DOHH2 (cell line): Measurements from ENCODE around the gene PPP1R36.
"Not testable (repeated sequence)": the region's sequence is repeated elsewhere in the genome, so short reads cannot be mapped to it uniquely, and the experiment has no call there.

ENCODE experiments used
- H3F3A ChIP-seq: fragments of 200-600 bp; sonication (generic), shearing (Covaris generic); 2 replicates; pipeline ENCODE4 v1.6.0; 2016; ENCODE audit warnings: antibody characterized with exemption, mild to moderate bottlenecking; ENCODE audit not compliant: control insufficient read depth, insufficient read depth
- H3K27ac ChIP-seq: fragments of 200-600 bp; sonication (generic); 2 replicates; pipeline ENCODE4 v1.5.1; 2014; ENCODE audit warnings: low read depth, mild to moderate bottlenecking, low read length, moderate library complexity
- H3K27me3 ChIP-seq: fragments of 200-600 bp; sonication (generic); 2 replicates; pipeline ENCODE4 v1.6.1; 2014; ENCODE audit warnings: mild to moderate bottlenecking, low read length, mixed read lengths; ENCODE audit not compliant: control insufficient read depth
- H3K36me3 ChIP-seq: fragments of 200-600 bp; sonication (generic); 2 replicates; pipeline ENCODE4 v1.6.1; 2014; ENCODE audit warnings: mild to moderate bottlenecking, low read length, moderate library complexity, mixed read lengths; ENCODE audit not compliant: control insufficient read depth
- H3K4me1 ChIP-seq: fragments of 200-600 bp; sonication (generic); 2 replicates; pipeline ENCODE4 v1.6.1; 2014; ENCODE audit warnings: mild to moderate bottlenecking, low read length, mixed read lengths; ENCODE audit not compliant: control insufficient read depth
- H3K4me2 ChIP-seq: fragments of 200-600 bp; sonication (generic); 2 replicates; pipeline ENCODE4 v1.6.0; 2014; ENCODE audit warnings: mild to moderate bottlenecking, low read length, moderate library complexity
- H3K4me3 ChIP-seq: fragments of 200-600 bp; sonication (generic); 2 replicates; pipeline ENCODE4 v1.5.1; 2014; ENCODE audit warnings: mild to moderate bottlenecking, low read length, mixed read lengths
- H3K79me2 ChIP-seq: fragments of 200-600 bp; sonication (generic); 2 replicates; pipeline ENCODE4 v1.6.1; 2014; ENCODE audit warnings: mild to moderate bottlenecking, low read length, mixed read lengths; ENCODE audit not compliant: control insufficient read depth
- H3K9me2 ChIP-seq: fragments of 200-600 bp; sonication (generic); replicated peaks from 2 replicates; pipeline ENCODE4 v1.6.1; 2014; ENCODE audit warnings: mild to moderate bottlenecking, low read length, mixed read lengths; ENCODE audit not compliant: control insufficient read depth
- H3K9me3 ChIP-seq: fragments of 200-600 bp; sonication (generic); 2 replicates; pipeline ENCODE4 v1.6.1; 2014; ENCODE audit warnings: antibody characterized with exemption, low read length, mixed read lengths; ENCODE audit not compliant: control insufficient read depth, insufficient read depth
- H4K20me1 ChIP-seq: fragments of 200-600 bp; sonication (generic); 2 replicates; pipeline ENCODE4 v1.6.0; 2014; ENCODE audit warnings: low read depth, mild to moderate bottlenecking, antibody characterized with exemption, low read length, moderate library complexity; ENCODE audit not compliant: control insufficient read depth, insufficient read depth
- CTCF ChIP-seq: fragments of 200-600 bp; sonication (generic); IDR thresholded peaks from one replicate; pipeline ENCODE4 v1.5.1; 2014; ENCODE audit warnings: antibody characterized with exemption, mild to moderate bottlenecking, low read depth, low read length; ENCODE audit not compliant: poor library complexity, severe bottlenecking
- EZH2phosphoT487 ChIP-seq: fragments of 200-600 bp; sonication (generic); IDR thresholded peaks from 2 replicates; pipeline ENCODE4 v1.6.1; 2017; ENCODE audit warnings: borderline replicate concordance, mild to moderate bottlenecking, antibody characterized with exemption, low read length, moderate library complexity, mixed read lengths

The PPP1R36 gene

GRCh38 chr14:64614805-64615391 is 65.1 kb downstream of the PPP1R36 start:
- Histone ChIP-seq H3K4me2 (no peak overlapping the region), H4K20me1 (no peaks in the 10 kb centered on the region), H3K9me3 (no peaks in the 10 kb centered on the region), H3K36me3 (no peaks in the 10 kb centered on the region), H3K27me3 (no peaks in the 10 kb centered on the region), H3K9me2 (no peaks in the 10 kb centered on the region), H3K4me1 (no peaks in the 10 kb centered on the region), H3K4me3 (no peak overlapping the region), H3K79me2 (no peaks in the 10 kb centered on the region), H3K27ac (no peak overlapping the region), H3F3A (no peaks in the 10 kb centered on the region)
- TF ChIP-seq EZH2phosphoT487 (no peak), CTCF (no peak)

- H3K9me2 ChIP-seq, H3K4me1 ChIP-seq, H3K9me3 ChIP-seq, H3F3A ChIP-seq, H3K79me2 ChIP-seq, H3K4me3 ChIP-seq, H3K27ac ChIP-seq, H3K4me2 ChIP-seq, H3K27me3 ChIP-seq, H3K36me3 ChIP-seq, H4K20me1 ChIP-seq: not testable (repeated sequence)
Measured at GRCh38 chr14:64617872-64618408, 68.2 kb downstream of the PPP1R36 start.

GRCh38 chr14:64620910-64621309 is 71.1 kb downstream of the PPP1R36 start:
- Histone ChIP-seq H3K27ac (no peak overlapping the region), H3K36me3 (no peaks in the 10 kb centered on the region), H3K79me2 (no peaks in the 10 kb centered on the region), H3K9me3 (no peaks in the 10 kb centered on the region), H3K27me3 (peaks cover 10% of the 10 kb centered on the region), H3K4me3 (no peak overlapping the region), H3K4me1 (no peaks in the 10 kb centered on the region), H4K20me1 (no peaks in the 10 kb centered on the region), H3K4me2 (no peak overlapping the region), H3K9me2 (no peaks in the 10 kb centered on the region), H3F3A (no peaks in the 10 kb centered on the region)
- TF ChIP-seq CTCF (no peak), EZH2phosphoT487 (no peak)

- no peaks in the 10 kb centered on the region for H3K9me3 ChIP-seq
- no peaks in the 10 kb centered on the region for H3K4me1 ChIP-seq
- TF ChIP-seq CTCF (no peak), EZH2phosphoT487 (no peak)
- H3K27ac ChIP-seq: no peak overlapping the region
- H3F3A ChIP-seq: no peaks in the 10 kb centered on the region
- H3K4me2 ChIP-seq: no peak overlapping the region
- H3K36me3 ChIP-seq: no peaks in the 10 kb centered on the region
- H3K27me3 ChIP-seq: peaks cover 10% of the 10 kb centered on the region
- no peaks in the 10 kb centered on the region for H3K79me2 ChIP-seq
- H4K20me1 ChIP-seq: no peaks in the 10 kb centered on the region
- H3K9me2 ChIP-seq: no peaks in the 10 kb centered on the region
- no peak overlapping the region for H3K4me3 ChIP-seq
Measured at GRCh38 chr14:64623554-64624165, 73.9 kb downstream of the PPP1R36 start.
